Trophoblast cell (in vitro differentiated cells and primary cell): Measurements from ENCODE around the gene ZBTB7B.

Experiments
- DNase-seq, 2 donors: peaks; one replicate each; pipeline ENCODE4 v3.0.0-alpha.2; 2016
- H2AFZ ChIP-seq: 2 replicates; pipeline ENCODE4 v1.6.1; 2013; ENCODE audit warnings: low read length, moderate library complexity, mild to moderate bottlenecking; ENCODE audit not compliant: insufficient read depth, poor library complexity
- H2AK5ac ChIP-seq: 2 replicates; pipeline ENCODE4 v1.6.1; 2013; ENCODE audit warnings: mild to moderate bottlenecking, low read length
- H2BK120ac ChIP-seq: 2 replicates; pipeline ENCODE4 v1.6.1; 2013; ENCODE audit warnings: low read length, mild to moderate bottlenecking, moderate library complexity; ENCODE audit not compliant: insufficient read depth, poor library complexity
- H2BK12ac ChIP-seq: 2 replicates; pipeline ENCODE4 v1.6.1; 2013; ENCODE audit warnings: mild to moderate bottlenecking, low read length, moderate library complexity
- H2BK5ac ChIP-seq: 2 replicates; pipeline ENCODE4 v1.6.1; 2013; ENCODE audit warnings: low read length, low read depth, moderate library complexity, mild to moderate bottlenecking; ENCODE audit not compliant: poor library complexity
- H3K14ac ChIP-seq: 2 replicates; pipeline ENCODE4 v1.6.1; 2013; ENCODE audit warnings: mild to moderate bottlenecking, low read length
- H3K18ac ChIP-seq: 2 replicates; pipeline ENCODE4 v1.6.1; 2013; ENCODE audit warnings: mild to moderate bottlenecking, low read length
- H3K23ac ChIP-seq: 2 replicates; pipeline ENCODE4 v1.6.1; 2013; ENCODE audit warnings: low read length
- H3K27ac ChIP-seq: 2 replicates; pipeline ENCODE4 v1.5.1; 2013; ENCODE audit warnings: low read depth, mild to moderate bottlenecking, inconsistent platforms, low read length, moderate library complexity
- H3K27me3 ChIP-seq: 2 replicates; pipeline ENCODE4 v1.6.1; 2013; ENCODE audit warnings: inconsistent platforms, mild to moderate bottlenecking, low read length, moderate library complexity; ENCODE audit not compliant: insufficient read depth
- H3K36me3 ChIP-seq, 2 experiments: 1 replicate in 1 of 2; 2 replicates in 1 of 2; pipeline ENCODE4 v1.6.1; 2013; ENCODE audit warnings: low read length in 2 of 2, mild to moderate bottlenecking in 2 of 2, moderate library complexity in 1 of 2; ENCODE audit not compliant: insufficient read depth in 2 of 2, control insufficient read depth in 1 of 2
- H3K4ac ChIP-seq: 2 replicates; pipeline ENCODE4 v1.6.1; 2013; ENCODE audit warnings: low read depth, mild to moderate bottlenecking, low read length, moderate library complexity
- H3K4me1 ChIP-seq, 2 experiments: 1 replicate in 1 of 2; 2 replicates in 1 of 2; pipeline ENCODE4 v1.6.1; 2013; ENCODE audit warnings: low read length in 2 of 2, mild to moderate bottlenecking in 2 of 2, moderate library complexity in 1 of 2; ENCODE audit not compliant: insufficient read depth in 2 of 2, control insufficient read depth in 1 of 2
- H3K4me2 ChIP-seq: 2 replicates; pipeline ENCODE4 v1.6.1; 2013; ENCODE audit warnings: inconsistent platforms, mild to moderate bottlenecking, low read length, moderate library complexity
- H3K4me3 ChIP-seq: 2 replicates; pipeline ENCODE4 v1.5.1; 2013; ENCODE audit warnings: mild to moderate bottlenecking, low read depth, low read length, inconsistent platforms
- H3K79me1 ChIP-seq: one replicate; pipeline ENCODE4 v1.6.1; 2013; ENCODE audit warnings: low read length
- H3K79me2 ChIP-seq: 2 replicates; pipeline ENCODE4 v1.6.1; 2013; ENCODE audit warnings: low read length, mild to moderate bottlenecking; ENCODE audit not compliant: control insufficient read depth, insufficient read depth, poor library complexity
- H3K9ac ChIP-seq: 2 replicates; pipeline ENCODE4 v1.6.1; 2013; ENCODE audit warnings: mild to moderate bottlenecking, low read length
- H3K9me3 ChIP-seq: 2 replicates; pipeline ENCODE4 v1.6.1; 2013; ENCODE audit warnings: low read depth, mild to moderate bottlenecking, control low read depth, inconsistent platforms, low read length; ENCODE audit not compliant: insufficient read depth
- H4K12ac ChIP-seq: 2 replicates; pipeline ENCODE4 v1.6.1; 2013; ENCODE audit warnings: low read depth, mild to moderate bottlenecking, low read length, moderate library complexity
- H4K8ac ChIP-seq: 2 replicates; pipeline ENCODE4 v1.6.1; 2013; ENCODE audit warnings: low read depth, mild to moderate bottlenecking, low read length, moderate library complexity
- H4K91ac ChIP-seq: one replicate; pipeline ENCODE4 v1.6.1; 2013; ENCODE audit warnings: low read depth, mild to moderate bottlenecking, low read length, moderate library complexity
- WGBS: extraction: QIAGEN DNeasy Blood & Tissue Kit; methylation state at CpG from one replicate; pipeline ENCODE4 v1.1.7; 2013; ENCODE audit warnings: missing lambda C conversion rate; ENCODE audit not compliant: insufficient read length, insufficient coverage; ENCODE audit errors: extremely low coverage; 5-methylcytosine and 5-hydroxymethylcytosine counted together

ZBTB7B gene

DNA sequence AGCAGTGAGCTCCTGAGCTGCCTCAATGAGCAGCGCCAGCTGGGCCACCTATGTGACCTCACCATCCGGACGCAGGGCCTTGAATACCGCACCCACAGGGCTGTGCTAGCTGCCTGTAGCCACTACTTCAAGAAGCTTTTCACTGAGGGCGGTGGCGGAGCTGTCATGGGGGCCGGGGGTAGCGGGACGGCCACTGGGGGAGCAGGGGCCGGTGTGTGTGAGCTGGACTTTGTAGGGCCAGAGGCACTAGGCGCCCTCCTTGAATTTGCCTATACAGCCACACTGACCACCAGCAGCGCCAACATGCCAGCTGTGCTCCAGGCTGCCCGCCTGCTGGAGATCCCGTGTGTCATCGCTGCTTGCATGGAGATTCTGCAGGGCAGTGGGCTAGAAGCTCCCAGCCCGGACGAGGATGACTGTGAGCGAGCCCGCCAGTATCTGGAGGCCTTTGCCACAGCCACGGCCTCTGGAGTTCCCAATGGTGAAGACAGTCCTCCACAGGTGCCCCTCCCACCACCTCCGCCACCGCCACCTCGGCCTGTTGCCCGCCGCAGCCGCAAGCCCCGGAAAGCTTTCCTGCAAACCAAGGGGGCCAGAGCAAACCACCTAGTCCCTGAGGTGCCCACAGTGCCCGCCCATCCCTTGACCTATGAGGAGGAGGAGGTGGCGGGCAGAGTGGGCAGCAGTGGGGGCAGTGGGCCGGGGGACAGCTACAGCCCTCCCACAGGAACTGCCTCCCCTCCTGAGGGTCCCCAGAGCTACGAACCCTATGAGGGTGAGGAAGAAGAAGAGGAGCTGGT is 12.3 kb downstream of the ZBTB7B start:
- Histone ChIP-seq H2AFZ (no peak overlapping the region), H3K36me3 (peaks cover 31 to 32% of the 10 kb centered on the region in 2 experiments), H3K9me3 (peaks cover 1% of the 10 kb centered on the region), H3K4me1 (peaks cover 22 to 25% of the 10 kb centered on the region in 2 experiments), H2BK12ac (no peak overlapping the region), H4K91ac (no peak overlapping the region), H3K14ac (no peak overlapping the region), H3K4ac (no peak overlapping the region), H2BK120ac (no peak overlapping the region), H3K79me2 (no peaks in the 10 kb centered on the region), H2BK5ac (no peak overlapping the region), H3K27ac (no peak overlapping the region), H3K4me3 (no peak overlapping the region), H3K18ac (no peak overlapping the region), H4K12ac (no peak overlapping the region), H2AK5ac (no peak overlapping the region), H3K9ac (no peak overlapping the region), H3K23ac (no peak overlapping the region), H3K79me1 (peaks cover 15% of the 10 kb centered on the region), H3K27me3 (no peaks in the 10 kb centered on the region), H3K4me2 (no peak overlapping the region), H4K8ac (no peak overlapping the region)
- no peak for DNase-seq
- no CpG with 5 or more reads among the region's 31 CpGs for WGBS

GRCh38 chr1:155015527-155016230 is 13.1 kb downstream of the ZBTB7B start:
- H3K27me3 ChIP-seq = no peaks in the 10 kb centered on the region
- no peak overlapping the region for H3K27ac ChIP-seq
- H2BK12ac ChIP-seq = peak overlapping the region; percentile 5

GRCh38 chr1:155016231-155016831 is 13.7 kb downstream of the ZBTB7B start:
- no peak overlapping the region for H3K9ac ChIP-seq

More at GRCh38 chr1:155015527-155016230, 13.1 kb downstream of the ZBTB7B start:
- Histone ChIP-seq H2AFZ (no peak overlapping the region), H2BK5ac (no peak overlapping the region), H3K9ac (no peak overlapping the region), H3K4ac (no peak overlapping the region), H3K79me2 (no peaks in the 10 kb centered on the region), H4K12ac (peak overlapping the region; percentile 6), H3K4me1 (peaks cover 22 to 25% of the 10 kb centered on the region in 2 experiments), H4K8ac (no peak overlapping the region), H4K91ac (no peak overlapping the region), H3K4me3 (peak overlapping the region; percentile 20), H3K4me2 (no peak overlapping the region), H3K79me1 (peaks cover 15% of the 10 kb centered on the region), H3K14ac (no peak overlapping the region), H3K36me3 (peaks cover 31 to 32% of the 10 kb centered on the region in 2 experiments), H2BK120ac (no peak overlapping the region), H3K23ac (no peak overlapping the region), H3K18ac (no peak overlapping the region), H3K9me3 (peaks cover 1% of the 10 kb centered on the region), H2AK5ac (no peak overlapping the region)
- no CpG with 5 or more reads among the region's 16 CpGs for WGBS
- no peak for DNase-seq

More at GRCh38 chr1:155016231-155016831, 13.7 kb downstream of the ZBTB7B start:
- WGBS = no CpG with 5 or more reads among the region's 26 CpGs
- peak overlapping the region; percentile 92 for H4K91ac ChIP-seq
- H3K18ac ChIP-seq = peak overlapping the region; percentile 1
- no peak overlapping the region for H3K4ac ChIP-seq
- H3K4me1 ChIP-seq = peaks cover 22 to 25% of the 10 kb centered on the region in 2 experiments
- no peak overlapping the region for H2BK120ac ChIP-seq
- H4K8ac ChIP-seq = no peak overlapping the region
- H2BK5ac ChIP-seq = peak overlapping the region; percentile 82
- no peak overlapping the region for H3K23ac ChIP-seq
- peaks cover 1% of the 10 kb centered on the region for H3K9me3 ChIP-seq
- no peak overlapping the region for H3K4me3 ChIP-seq
- no peak overlapping the region for H3K14ac ChIP-seq
- no peak for DNase-seq
- H2AFZ ChIP-seq = no peak overlapping the region
- no peak overlapping the region for H4K12ac ChIP-seq
- H2AK5ac ChIP-seq = peak overlapping the region; percentile 16
- H3K27ac ChIP-seq = no peak overlapping the region
- H3K36me3 ChIP-seq = peaks cover 28 to 30% of the 10 kb centered on the region in 2 experiments
- no peaks in the 10 kb centered on the region for H3K27me3 ChIP-seq
- peak overlapping the region; percentile 12 for H2BK12ac ChIP-seq
- H3K79me1 ChIP-seq = peaks cover 15% of the 10 kb centered on the region
- H3K4me2 ChIP-seq = peak overlapping the region; percentile 50
- H3K79me2 ChIP-seq = no peaks in the 10 kb centered on the region
